GM21619 (cell line): ENCODE results near the gene PSORS1C2.

ENCODE experiments used
- ATAC-seq: cut with Tn5 transposase; IDR thresholded peaks from one replicate; pipeline ENCODE4 v1.9.1; 2021; ENCODE audit not compliant: unreplicated experiment

The PSORS1C2 gene

GRCh38 chr6:31114970-31115849, 23.7 kb downstream of the PSORS1C2 start:
- no peak for ATAC-seq

- no peak for ATAC-seq
Observed at GRCh38 chr6:31114541-31114878, 24.4 kb downstream of the PSORS1C2 start, which contains the start of gene PSORS1C1. TSS of gene PSORS1C1 (plus strand) at chr6:31114800. CDS start at chr6:31129633, 14,833 bp downstream.

- ATAC-seq: no peak
Observed at GRCh38 chr6:31113861-31114540, 24.9 kb downstream of the PSORS1C2 start.

- ATAC-seq: no peak
Observed at GRCh38 chr6:31112478-31112877, 26.4 kb downstream of the PSORS1C2 start, which contains the start of gene C6orf15. TSS of gene C6orf15 (minus strand) at chr6:31112575. CDS start at chr6:31112555, 20 bp downstream.

- no peak for ATAC-seq
Observed at GRCh38 chr6:31111712-31112111, 27.2 kb downstream of the PSORS1C2 start.

GRCh38 chr6:31110825-31111582, 27.9 kb downstream of the PSORS1C2 start:
- ATAC-seq: no peak

- ATAC-seq: no peak
Observed at GRCh38 chr6:31107052-31107451, 31.8 kb downstream of the PSORS1C2 start.

- no peak for ATAC-seq
Observed at GRCh38 chr6:31103136-31103535, 35.7 kb downstream of the PSORS1C2 start.

- ATAC-seq: no peak
Observed at GRCh38 chr6:31098449-31098938, 40.4 kb downstream of the PSORS1C2 start.

- ATAC-seq: no peak
Observed at GRCh38 chr6:31096656-31097055, 42.2 kb downstream of the PSORS1C2 start.

GRCh38 chr6:31096215-31096614, 42.7 kb downstream of the PSORS1C2 start:
- ATAC-seq: no peak

- ATAC-seq: no peak
Observed at GRCh38 chr6:31094389-31094881, 44.4 kb downstream of the PSORS1C2 start.

GRCh38 chr6:31092769-31093505, 45.9 kb downstream of the PSORS1C2 start:
- no peak for ATAC-seq

- ATAC-seq: no peak
Observed at GRCh38 chr6:31092238-31092637, 46.6 kb downstream of the PSORS1C2 start.

GRCh38 chr6:31091680-31092079, 47.2 kb downstream of the PSORS1C2 start:
- no peak for ATAC-seq

- ATAC-seq: no peak
Observed at GRCh38 chr6:31090973-31091364, 47.9 kb downstream of the PSORS1C2 start.

GRCh38 chr6:31090275-31090972, 48.4 kb downstream of the PSORS1C2 start:
- no peak for ATAC-seq
